GM21619 (cell line): ENCODE measurements around the gene TTC22.

Source experiments
- ATAC-seq: cut with Tn5 transposase; IDR thresholded peaks from one replicate; pipeline ENCODE4 v1.9.1; 2021; ENCODE audit not compliant: unreplicated experiment

The TTC22 gene

DNA sequence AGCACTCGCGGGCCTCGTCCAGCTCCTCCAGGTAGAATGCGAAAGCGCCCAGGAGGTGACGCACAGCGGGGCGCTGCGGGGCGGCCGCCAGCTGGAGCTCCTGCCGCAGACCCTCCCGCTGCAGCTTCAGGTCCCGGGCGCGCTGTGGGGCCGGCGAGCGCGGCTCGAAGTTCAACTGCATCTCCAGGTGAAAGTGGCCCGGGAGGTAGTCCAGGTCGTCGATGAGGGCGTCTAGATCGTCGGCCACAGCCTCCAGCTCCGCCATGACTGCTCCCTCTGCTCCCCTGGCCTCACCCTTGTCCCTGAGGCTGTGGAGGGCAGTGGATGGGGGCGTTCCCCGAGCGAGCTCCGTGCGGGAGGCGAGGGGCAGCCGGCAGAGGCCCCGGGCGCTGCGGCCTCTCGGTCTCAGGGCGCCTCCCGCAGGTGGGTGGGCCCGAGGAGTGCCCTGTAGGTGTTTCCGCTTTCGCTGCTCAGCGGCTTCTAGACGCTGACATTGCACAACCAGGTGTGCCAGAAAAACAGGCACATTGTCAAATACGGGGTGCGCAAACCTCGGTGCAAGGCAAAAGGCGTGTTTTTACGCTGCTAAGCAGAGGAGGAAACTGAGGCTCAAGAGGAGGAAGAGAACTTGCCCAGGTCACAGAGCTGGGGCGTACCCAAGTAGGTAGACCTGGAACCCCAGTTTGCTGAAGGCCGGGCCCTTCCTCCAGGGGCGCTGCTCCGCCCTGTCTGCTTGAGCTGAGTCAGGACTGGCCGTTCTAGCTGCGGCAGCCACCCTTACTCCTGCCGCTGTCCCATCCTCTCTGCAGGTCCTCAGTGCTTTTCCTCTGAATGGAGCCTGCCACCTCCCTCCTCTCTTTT, at the start of gene TTC22:
Gene TTC22, minus strand, starts transcription at position 425 of the 861 bp plus-strand sequence. Its CDS starts 160 bp downstream, at position 265.
- peak; percentile 79 for ATAC-seq

DNA sequence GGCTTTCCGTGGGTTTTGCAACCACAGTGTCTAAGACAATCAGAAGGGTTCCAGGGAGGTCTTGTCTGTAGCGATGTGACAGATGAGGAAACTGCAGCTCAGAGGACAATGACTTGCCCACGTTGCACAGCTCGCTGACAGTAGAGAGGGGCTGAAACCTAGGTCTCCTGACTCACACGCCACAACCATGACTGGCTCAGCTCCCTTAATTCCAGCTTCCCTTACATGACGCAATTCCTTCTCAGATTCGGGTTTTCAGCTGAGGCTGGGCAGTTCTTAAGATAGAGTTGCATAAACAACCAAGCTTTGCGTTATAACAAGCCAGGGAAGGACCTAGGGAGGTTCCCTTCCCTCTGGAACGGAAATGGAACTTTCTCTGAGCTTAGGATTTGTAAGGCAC, 49.6 kb upstream of the TTC22 start:
- no peak for ATAC-seq

DNA sequence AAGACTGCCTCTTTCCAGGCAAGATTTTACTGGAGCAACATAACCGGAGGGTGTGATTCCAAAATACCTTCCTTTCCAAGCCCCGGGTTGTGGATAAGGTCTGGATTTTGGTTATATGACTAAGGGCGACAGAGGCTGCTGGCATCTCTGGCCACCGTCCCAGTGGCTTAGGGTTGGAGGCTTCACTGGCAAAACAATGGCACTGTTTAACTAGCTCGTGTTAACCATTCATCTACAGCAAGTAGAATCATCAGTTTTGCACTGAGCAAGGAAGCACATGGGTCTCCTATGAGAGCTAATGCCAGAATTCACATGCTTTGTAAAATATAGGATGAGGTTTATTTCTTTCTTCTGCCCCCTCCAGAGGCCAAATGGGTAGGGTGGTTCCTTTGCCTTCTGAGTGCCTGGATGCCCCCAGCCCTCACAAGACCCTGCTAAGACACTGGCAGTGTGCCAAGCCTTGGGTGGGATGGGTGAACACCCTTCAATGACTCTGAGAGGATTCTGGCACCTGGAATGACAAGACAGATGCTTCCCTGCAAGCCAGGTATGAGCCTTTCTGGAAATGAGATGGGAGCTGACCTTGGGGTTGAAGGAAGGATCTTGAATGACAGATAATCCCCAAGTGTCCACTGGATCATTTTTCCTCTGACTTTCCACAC, 49.1 kb upstream of the TTC22 start:
- ATAC-seq = no peak

DNA sequence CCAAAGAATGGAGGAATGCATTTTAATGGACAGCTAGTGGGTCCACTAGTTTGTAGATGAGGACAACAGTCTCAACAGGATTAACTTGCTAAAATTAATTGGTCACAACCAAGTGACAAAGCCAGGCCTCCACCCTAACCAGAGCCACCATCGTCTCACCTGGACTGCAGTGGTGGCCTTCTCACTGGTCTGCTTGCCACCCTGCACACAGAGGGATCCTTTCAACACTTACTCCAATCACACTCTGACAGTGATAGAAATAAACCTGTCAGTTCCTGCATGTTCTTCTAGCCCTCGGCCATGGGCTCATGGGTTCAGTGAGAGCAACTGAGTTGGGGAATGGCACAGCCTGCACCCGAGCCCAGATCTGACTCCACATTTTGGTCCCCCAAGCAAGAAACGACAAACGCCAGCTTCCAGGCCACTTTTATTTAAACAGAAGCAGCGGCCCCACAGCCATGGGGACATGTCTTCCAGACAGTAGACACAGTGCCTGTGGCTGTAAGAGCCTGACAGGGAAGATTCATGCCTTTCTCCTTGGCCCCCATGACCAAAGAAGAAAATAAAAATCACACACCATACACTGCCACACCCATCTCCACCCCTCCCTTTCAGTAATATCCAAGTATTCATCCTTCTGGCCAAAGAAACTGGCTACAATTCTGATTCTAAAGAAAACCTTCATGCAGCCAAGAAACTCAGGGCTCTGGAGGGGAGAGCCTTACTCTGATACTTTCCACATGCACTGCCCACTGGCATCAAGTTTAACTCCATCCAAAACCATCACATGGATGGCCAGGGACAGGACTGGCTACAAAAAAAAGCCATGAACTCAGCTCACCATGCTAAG, 48.3 kb upstream of the TTC22 start:
- ATAC-seq = no peak

DNA sequence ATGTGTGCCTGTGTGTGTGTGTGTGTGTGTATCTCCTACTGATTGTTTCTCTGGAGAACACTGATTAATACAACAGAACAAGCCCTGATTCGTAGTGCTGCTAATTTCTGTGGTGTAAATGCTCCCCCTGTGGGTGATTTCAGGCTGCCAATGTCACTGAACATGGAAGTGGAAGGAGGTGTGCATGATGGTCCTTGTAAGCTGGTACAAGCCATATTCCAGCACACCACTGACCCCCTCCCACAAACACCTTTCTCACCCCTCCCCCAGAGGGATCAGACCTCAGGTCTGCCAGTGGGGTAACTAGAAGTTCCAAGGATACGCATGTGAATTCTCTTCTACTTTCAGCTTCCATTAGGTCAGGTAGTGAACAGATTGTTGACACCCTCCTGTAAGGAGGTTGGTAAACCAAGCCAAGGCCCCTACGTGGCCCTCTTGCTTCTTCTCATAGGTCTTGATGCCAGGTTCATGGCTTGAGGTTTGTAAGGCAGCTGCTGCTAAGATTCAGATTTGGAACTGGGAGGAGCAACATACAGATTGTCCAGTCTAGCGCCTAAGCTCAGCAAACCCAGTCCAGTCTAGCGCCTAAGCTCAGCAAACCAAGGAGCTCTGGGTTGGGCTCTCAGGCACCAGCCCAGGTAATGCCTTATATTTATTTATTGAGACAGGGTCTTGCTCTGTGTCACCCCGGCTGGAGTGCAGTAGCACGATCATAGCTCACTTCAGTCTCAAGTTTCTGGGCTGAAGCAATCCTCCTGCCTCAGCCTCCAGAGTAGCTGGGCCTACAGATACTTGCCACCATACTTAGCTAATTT, 47.2 kb upstream of the TTC22 start:
- no peak for ATAC-seq

DNA sequence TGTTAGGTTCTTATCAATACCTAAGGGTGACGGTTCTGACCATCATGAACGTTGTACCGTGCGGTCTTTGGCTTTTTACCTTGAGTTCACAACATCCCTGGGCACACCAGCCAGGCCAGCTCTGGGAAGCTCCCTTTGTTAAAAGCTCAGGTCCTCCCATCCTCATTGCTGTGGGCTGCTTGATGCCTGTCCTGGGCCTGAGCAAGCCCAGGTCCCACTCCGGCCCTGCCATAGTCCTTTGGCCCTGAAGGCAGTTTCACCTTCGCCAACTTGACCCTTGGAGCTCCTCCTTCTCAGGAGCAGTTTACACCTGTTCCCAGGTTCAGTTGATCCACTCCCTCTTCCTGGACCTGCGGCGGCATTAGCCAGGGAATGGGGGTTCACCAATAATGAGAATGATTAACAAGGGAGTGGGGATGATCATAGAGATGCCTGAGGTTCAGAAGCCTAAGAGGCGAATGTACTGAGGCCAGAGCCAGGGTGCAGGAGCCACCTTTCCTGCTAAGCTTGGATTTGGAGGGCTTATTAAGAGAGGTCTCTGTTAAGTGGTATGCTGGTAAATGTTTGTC, 45.7 kb upstream of the TTC22 start:
- ATAC-seq = no peak

DNA sequence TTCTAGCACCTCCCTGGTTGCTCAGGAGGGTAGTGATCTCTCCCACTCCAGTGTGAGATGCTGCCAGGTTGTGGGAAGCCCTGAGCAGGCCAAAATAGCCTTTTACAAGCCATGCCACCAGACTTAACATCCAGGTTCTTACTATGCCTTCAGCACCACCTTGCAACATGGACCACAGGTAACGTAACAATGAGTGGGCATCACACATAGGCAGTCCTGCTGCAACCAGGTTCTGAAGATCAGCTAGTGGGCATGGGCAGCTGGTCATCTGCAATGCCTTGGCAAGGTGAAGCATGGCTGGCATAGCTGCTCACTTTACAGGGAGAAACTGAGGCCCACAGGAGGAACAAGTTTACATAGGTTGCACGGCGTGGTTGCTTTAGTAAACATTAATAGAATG, 45.2 kb upstream of the TTC22 start:
- ATAC-seq = no peak

DNA sequence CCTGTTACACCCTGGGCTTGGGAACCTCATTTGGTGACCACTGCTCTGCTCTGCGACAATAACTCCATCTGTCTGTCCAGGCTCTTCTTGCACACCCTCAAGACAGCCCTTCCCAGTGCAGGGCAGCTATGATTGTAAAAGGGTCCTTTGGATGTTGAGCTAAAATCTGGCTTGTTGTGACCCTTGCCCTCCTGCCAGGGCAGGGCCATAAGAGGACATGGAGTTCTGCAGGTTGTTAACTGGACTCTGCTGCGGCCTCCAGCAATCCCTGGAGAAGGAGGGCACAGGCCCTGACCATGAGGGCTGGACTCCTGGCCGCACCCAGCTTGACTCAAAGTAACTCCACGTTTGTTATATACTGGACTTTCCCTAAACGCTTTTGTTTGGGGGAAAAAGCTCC, 44.6 kb upstream of the TTC22 start:
- ATAC-seq = no peak

DNA sequence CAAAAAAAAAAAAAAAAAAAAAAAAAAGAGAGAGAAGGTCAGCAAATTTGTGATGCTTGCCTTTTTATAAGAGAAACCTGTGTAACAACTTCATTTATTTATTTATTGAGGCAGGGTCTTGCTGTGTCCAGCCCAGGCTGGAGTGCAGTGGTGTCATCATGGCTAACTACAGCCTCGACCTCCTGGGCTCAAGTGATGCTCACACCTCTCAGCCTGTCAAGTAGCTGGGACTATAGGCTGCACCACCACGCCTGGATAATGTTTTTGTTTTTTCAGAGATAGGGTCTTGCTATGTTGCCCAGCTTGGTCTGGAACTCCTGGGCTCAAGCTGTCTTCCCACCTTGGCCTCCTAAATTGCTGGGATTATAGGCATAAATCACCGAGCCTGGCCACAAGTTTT, 43.4 kb upstream of the TTC22 start:
- no peak for ATAC-seq

DNA sequence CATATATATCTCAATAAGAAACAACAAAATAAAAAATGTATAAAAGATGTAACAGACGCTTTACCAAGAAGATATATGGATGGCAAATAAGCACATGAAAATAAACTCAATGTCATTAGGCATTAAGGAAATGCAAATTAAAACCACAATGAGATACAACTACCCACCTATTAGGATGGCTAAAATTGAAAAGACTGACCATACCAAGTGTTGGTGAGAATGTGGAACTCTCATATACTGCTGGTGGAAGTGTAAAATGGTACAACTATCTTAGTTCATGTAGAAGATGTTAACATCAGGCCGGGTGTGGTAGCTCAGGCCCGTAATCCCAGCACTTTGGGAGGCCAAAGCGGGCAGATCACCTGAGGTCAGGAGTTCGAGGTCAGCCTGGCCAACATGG, 42.3 kb upstream of the TTC22 start:
- ATAC-seq = no peak

DNA sequence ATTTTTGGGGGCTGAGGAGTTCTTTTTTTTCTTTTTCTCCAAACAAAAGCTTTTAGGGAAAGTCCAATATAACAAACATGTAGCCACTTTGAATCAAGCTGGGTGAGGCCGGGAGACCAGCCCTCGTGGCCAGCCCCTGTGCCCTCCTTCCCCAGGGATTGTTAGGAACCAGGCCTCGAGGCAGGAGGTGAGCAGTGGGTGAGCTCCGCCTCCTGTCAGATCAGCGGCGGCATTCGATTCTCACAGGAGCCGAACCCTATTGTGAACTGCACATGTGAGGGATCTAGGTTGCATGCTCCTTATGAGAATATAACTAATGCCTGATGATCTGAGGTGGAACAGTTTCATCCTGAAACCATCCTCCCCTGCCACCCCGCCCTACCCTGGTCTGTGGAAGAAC, 41.8 kb upstream of the TTC22 start:
- ATAC-seq = no peak

DNA sequence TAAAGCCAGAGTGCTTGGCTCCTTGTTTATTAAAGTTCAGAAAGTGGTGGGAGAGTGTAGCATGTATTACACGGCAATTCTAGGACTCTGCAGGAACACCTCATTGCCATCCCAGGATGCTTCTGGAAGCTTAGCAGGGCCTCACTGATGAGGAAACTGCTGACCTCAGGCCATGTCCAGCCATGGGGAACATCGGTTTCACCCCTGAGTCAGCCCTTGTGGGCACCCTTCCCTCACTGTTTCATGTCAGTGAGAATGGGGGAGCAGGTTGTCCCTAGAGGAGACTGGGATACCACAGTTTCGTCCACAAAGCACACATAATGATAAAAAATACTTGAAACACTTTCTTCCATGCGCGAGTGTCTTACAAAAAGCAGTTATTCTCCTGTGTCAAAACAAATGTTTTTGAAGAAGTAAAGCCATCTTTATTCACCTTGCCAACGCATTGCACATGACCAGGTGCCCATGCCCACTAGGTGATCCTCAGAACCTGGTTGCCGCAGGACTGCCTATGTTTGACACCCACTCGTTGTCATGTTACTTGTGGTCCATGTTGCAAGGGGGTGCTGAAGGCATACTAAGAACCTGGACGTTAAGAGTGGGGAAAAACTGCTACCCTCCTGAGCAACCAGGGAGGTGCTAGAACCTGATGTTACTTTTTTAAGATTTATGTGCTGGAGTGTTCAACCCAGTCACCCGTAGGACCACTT, 41.2 kb upstream of the TTC22 start:
- ATAC-seq = no peak

DNA sequence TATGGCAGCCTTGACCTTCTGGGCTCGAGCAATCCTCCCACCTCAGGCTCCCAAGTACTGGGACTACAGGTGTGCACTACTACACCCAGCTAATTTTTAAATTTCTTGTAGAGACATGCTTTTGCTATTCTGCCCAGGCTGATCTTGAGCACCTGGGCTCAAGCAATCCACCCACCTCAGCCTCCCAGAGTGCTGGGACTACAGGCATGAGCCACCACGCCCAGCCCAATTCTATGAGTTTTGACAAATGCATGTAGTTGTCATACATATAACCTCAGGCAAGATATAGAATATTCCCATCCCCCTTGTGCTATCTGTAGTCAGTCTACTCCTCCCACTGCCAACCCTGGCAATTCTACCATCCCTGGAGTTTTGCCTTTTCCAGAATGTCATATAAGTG, 38.7 kb upstream of the TTC22 start:
- ATAC-seq = no peak

DNA sequence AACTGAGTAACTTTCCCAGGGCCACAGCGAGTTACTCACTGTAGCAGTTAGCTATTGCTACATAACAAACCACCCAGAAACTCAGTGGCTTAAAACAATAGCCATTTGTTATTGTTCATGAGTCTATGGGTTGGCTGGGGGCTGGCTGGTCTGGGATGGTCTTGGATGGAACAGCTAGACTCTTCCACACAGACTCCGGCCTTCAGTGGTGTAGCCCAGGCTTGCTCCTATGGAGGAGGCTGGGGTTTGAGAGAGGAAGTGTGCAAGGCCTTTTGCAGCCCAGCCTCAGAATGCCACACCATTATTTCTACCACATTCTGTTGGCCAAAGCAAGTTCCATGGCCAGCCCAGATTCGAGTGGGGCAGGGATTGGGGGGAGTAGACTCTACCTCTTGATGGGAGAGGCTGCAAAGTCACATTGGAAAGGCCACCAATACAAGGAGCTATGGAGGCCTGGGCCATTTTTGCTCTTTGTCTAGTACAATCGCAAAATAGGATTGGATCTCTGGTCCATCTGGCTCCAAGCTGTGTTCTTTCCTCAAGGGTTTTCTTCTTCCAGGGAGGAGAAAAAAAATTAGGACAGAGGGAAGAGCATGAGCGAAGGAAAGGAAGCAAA, 37.5 kb upstream of the TTC22 start:
- ATAC-seq = no peak

DNA sequence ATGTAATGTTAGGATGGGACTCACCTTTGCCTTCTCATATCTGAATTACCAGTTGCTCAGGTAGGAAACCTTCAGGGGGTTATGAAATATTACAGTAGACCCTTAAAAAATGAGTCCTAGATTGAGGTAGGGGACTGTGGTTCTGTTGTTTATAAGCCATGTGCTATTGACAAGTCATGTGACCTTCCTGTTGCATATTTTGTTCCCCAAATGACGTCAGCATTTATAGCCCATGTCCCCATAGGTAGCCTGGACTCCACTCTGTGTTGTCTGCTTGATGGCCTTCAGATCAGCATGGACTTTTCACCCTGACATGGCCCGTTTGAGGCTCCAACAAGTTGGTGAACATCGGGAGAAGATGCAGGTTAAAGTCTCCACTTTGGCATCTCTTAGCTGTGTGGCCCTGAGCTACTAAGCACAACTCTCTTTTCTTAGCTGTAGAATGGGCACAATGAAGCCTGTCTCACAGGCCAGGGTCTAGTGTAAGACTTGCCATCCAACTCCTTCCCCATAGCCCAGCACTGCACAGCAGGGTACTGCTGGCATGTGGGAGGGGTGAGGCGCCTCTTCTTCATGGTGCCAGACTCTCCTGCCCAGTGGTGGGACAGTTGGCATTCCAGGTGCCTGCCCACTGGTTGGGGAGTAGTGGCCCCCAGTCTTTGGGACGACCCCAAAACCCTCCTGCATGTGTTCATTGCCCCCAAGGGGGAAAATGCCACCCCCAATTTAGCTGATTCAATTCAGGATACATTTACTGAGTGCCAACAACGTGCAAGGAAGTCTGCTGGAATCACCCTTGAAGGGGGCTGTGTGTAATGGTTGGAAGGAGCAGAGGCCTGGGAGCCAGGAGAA, 36.1 kb upstream of the TTC22 start:
- no peak for ATAC-seq

DNA sequence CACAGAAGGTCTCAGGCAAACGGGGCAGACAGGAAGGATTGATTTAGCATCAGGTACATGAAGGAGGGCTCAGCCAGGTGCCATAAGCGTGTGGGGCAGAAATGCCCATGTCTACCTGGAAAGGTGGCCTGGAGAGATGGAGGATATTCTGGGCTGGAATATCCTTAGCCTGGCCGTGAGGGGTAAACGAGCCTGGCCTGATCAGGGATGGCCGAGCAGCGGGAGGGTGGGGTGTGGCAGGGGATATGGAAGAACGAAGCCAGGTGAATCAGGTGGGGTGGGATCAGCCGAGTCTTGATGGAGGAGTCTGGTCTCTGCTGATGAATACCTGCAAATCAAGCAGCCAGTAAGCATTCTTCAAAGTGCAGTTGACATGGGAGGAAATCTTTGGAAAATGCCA, 35.5 kb upstream of the TTC22 start:
- ATAC-seq = no peak

DNA sequence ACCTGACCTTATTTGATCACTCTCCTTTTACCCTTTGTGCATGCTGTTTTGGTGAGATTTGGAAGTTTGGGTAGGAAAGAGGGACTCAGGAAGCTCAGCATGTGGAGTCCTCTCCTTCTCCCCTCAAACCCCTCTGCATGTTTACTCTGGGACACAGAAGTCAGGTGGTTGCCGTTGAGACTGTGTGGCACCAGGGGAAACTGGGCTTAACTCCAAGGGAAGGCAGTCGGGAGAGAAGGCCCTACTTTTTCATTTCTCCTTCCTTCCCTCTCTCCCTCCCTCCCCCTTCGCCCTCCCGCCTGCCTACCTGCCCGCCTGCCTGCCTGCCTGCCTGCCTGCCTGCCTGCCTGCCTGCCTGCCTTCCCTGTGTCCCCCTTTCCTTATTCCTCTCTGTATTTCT, 34.8 kb upstream of the TTC22 start:
- ATAC-seq = no peak

DNA sequence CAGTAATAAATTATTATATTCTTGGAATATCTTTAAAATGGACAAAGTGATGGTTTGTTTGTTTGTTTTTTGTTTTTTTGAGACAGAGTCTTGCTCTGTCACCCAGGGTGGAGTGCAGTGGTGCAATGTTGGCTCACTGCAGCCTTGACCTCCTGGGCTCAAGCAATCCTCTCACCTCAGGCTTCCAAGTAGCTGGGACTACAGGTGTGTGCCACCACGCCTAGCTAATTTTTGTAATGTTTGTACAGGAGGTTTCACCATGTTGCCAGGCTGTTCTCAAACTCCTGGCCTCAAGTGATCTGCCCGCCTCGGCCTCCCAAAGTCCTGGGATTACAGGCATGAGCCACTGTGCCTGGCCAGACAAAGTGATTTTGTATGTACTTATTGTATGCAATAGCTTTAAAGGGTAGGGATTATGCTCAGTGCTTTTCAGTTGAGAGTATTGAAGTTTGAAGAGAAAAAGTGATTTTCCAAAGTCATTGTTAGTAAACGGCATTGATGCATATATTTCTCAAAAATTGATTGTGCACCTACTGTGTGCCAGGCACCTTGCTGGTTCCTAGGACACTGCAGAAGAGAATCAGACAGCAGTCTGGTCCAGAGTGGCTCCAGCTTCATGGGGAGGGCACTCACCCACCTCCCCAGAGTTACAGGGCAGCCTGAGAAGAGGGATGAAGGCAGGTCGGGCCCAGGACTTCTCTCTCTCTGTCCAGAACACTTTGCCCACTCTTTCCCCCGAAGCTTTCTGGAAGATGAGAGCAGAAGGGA, 34.2 kb upstream of the TTC22 start:
- no peak for ATAC-seq
